ENCODE measurements around the gene CYP2A7. TPM values are rescaled to one million over a fixed set of nuclear protein-coding genes. Genes with fewer than 3 reads are reported as not detected.
"Not testable (repeated sequence)": the region's sequence is repeated elsewhere in the genome, so short reads cannot be mapped to it uniquely, and the experiment has no call there.

CYP2A7 gene
- total RNA-seq (ENCODE audit: unreplicated experiment): not detected
- long read RNA-seq: 0 reads

GRCh38 chr19:40882062-40882461 lies at the start of gene CYP2A7:
Gene CYP2A7 (minus strand): TSS chr19:40882231. CDS start chr19:40882210, 21 bp downstream.
- peaks cover 12% of the 10 kb centered on the region for H3K27me3 Mint-ChIP-seq (ENCODE audit: unreplicated experiment)

GRCh38 chr19:40930799-40931198 lies 48.8 kb upstream of the CYP2A7 start:
- not testable (repeated sequence) for H3K27me3 Mint-ChIP-seq (ENCODE audit: unreplicated experiment); H3K36me3 Mint-ChIP-seq (ENCODE audit: low read depth, unreplicated experiment); H3K4me3 Mint-ChIP-seq (ENCODE audit: unreplicated experiment); DNase-seq (ENCODE audit: low spot score); H3K9me3 Mint-ChIP-seq (ENCODE audit: unreplicated experiment); H3K27ac Mint-ChIP-seq (ENCODE audit: unreplicated experiment); H3K4me1 Mint-ChIP-seq (ENCODE audit: unreplicated experiment)

More at GRCh38 chr19:40882062-40882461, at the start of gene CYP2A7:
- not testable (repeated sequence) for H3K4me3 Mint-ChIP-seq (ENCODE audit: unreplicated experiment); H3K36me3 Mint-ChIP-seq (ENCODE audit: low read depth, unreplicated experiment); H3K9me3 Mint-ChIP-seq (ENCODE audit: unreplicated experiment); DNase-seq (ENCODE audit: low spot score); H3K4me1 Mint-ChIP-seq (ENCODE audit: unreplicated experiment); H3K27ac Mint-ChIP-seq (ENCODE audit: unreplicated experiment)

GRCh38 chr19:40929942-40930341 lies 47.9 kb upstream of the CYP2A7 start:
- H3K4me1 Mint-ChIP-seq (ENCODE audit: unreplicated experiment); H3K36me3 Mint-ChIP-seq (ENCODE audit: low read depth, unreplicated experiment); H3K9me3 Mint-ChIP-seq (ENCODE audit: unreplicated experiment): not testable (repeated sequence)

DNA sequence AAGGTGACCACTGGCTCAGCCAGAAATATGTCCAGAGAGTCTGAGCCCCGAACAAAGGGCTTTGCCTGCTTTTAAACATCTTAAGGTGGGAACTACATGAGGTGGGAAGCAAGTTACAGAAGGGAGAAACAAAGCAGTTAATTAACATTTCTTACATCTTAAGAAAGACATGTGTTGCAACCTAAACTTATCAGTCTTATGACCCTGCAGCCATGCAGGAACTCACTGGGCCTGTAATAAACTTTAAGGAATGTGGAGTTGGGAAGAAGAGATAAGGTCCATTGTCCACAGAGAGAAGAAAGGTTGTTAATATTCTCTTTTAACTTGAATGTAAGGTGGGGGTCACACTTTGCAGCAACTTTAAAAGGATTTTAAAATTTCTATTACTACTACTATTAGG lies 46.8 kb upstream of the CYP2A7 start:
- Mint-ChIP-seq H3K4me3 (ENCODE audit: unreplicated experiment) (no peak overlapping the region), H3K9me3 (ENCODE audit: unreplicated experiment) (no peaks in the 10 kb centered on the region), H3K27ac (ENCODE audit: unreplicated experiment) (no peak overlapping the region), H3K36me3 (ENCODE audit: low read depth, unreplicated experiment) (no peaks in the 10 kb centered on the region), H3K27me3 (ENCODE audit: unreplicated experiment) (peaks cover 3% of the 10 kb centered on the region), H3K4me1 (ENCODE audit: unreplicated experiment) (peaks cover 6% of the 10 kb centered on the region)
- no peak for DNase-seq (ENCODE audit: low spot score)
- TF ChIP-seq, protein P1, sequence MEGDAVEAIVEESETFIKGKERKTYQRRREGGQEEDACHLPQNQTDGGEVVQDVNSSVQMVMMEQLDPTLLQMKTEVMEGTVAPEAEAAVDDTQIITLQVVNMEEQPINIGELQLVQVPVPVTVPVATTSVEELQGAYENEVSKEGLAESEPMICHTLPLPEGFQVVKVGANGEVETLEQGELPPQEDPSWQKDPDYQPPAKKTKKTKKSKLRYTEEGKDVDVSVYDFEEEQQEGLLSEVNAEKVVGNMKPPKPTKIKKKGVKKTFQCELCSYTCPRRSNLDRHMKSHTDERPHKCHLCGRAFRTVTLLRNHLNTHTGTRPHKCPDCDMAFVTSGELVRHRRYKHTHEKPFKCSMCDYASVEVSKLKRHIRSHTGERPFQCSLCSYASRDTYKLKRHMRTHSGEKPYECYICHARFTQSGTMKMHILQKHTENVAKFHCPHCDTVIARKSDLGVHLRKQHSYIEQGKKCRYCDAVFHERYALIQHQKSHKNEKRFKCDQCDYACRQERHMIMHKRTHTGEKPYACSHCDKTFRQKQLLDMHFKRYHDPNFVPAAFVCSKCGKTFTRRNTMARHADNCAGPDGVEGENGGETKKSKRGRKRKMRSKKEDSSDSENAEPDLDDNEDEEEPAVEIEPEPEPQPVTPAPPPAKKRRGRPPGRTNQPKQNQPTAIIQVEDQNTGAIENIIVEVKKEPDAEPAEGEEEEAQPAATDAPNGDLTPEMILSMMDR (IDR thresholded peaks at IDR 0.05; ENCODE audit: unreplicated experiment): no peak

More at GRCh38 chr19:40929942-40930341, 47.9 kb upstream of the CYP2A7 start:
- H3K27ac Mint-ChIP-seq (ENCODE audit: unreplicated experiment); DNase-seq (ENCODE audit: low spot score); H3K27me3 Mint-ChIP-seq (ENCODE audit: unreplicated experiment); H3K4me3 Mint-ChIP-seq (ENCODE audit: unreplicated experiment): not testable (repeated sequence)

DNA sequence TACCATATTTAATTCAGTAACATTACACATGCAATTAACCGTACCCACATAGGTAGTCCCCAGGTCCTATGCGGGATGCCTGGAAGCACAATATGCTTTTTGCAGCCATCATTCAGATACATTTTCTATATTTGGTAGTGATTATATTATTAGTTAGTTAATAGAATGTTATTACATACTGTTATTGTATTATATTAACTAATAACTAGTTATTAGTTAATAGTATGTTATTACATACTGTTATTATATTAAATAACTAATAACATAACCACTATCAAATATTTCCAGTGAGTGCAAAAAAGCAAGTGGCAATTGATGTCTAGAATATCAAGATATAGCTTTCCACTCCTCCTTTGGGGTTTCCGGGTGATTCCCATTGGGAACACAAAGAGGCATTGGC lies 45.5 kb upstream of the CYP2A7 start:
- Mint-ChIP-seq H3K27me3 (ENCODE audit: unreplicated experiment) (peaks cover 4% of the 10 kb centered on the region), H3K4me1 (ENCODE audit: unreplicated experiment) (peaks cover 6% of the 10 kb centered on the region), H3K36me3 (ENCODE audit: low read depth, unreplicated experiment) (no peaks in the 10 kb centered on the region), H3K27ac (ENCODE audit: unreplicated experiment) (no peak overlapping the region), H3K4me3 (ENCODE audit: unreplicated experiment) (no peak overlapping the region), H3K9me3 (ENCODE audit: unreplicated experiment) (no peaks in the 10 kb centered on the region)
- TF ChIP-seq, protein P1 (IDR thresholded peaks at IDR 0.05; ENCODE audit: unreplicated experiment): no peak
- no peak for DNase-seq (ENCODE audit: low spot score)

GRCh38 chr19:40926276-40926675 lies 44.2 kb upstream of the CYP2A7 start:
- H3K9me3 Mint-ChIP-seq (ENCODE audit: unreplicated experiment); H3K4me1 Mint-ChIP-seq (ENCODE audit: unreplicated experiment); DNase-seq (ENCODE audit: low spot score); H3K27ac Mint-ChIP-seq (ENCODE audit: unreplicated experiment); H3K27me3 Mint-ChIP-seq (ENCODE audit: unreplicated experiment); H3K36me3 Mint-ChIP-seq (ENCODE audit: low read depth, unreplicated experiment); H3K4me3 Mint-ChIP-seq (ENCODE audit: unreplicated experiment): not testable (repeated sequence)

DNA sequence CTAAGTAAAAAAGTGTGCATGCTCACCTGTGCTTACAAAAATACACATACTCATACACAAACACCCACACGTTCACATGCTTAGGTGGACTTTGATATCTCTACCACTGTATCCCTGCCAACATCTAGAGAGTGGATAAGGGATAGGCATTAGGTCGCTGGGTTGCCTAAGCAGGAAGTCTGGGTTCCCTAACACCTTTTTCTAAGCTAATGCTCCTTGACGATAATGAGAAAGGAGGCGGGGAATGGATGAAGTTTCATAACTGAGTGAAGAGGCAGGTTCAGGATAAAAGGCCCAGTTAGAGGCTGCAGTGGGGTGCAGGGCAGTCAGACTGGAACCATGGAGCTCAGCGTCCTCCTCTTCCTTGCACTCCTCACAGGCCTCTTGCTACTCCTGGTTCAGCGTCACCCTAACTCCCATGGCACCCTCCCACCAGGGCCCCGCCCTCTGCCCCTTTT lies 41.9 kb upstream of the CYP2A7 start:
- no peaks in the 10 kb centered on the region for H3K36me3 Mint-ChIP-seq (ENCODE audit: low read depth, unreplicated experiment)
- DNase-seq (ENCODE audit: low spot score): no peak
- H3K4me3 Mint-ChIP-seq (ENCODE audit: unreplicated experiment): no peak overlapping the region
- peaks cover 5% of the 10 kb centered on the region for H3K4me1 Mint-ChIP-seq (ENCODE audit: unreplicated experiment)
- TF ChIP-seq, protein P1 (IDR thresholded peaks at IDR 0.05; ENCODE audit: unreplicated experiment): no peak
- peaks cover 4% of the 10 kb centered on the region for H3K27me3 Mint-ChIP-seq (ENCODE audit: unreplicated experiment)
- H3K9me3 Mint-ChIP-seq (ENCODE audit: unreplicated experiment): peaks cover 6% of the 10 kb centered on the region
- H3K27ac Mint-ChIP-seq (ENCODE audit: unreplicated experiment): no peak overlapping the region

GRCh38 chr19:40922237-40923160 lies 40.5 kb upstream of the CYP2A7 start:
- not testable (repeated sequence) for H3K27me3 Mint-ChIP-seq (ENCODE audit: unreplicated experiment); H3K36me3 Mint-ChIP-seq (ENCODE audit: low read depth, unreplicated experiment); H3K4me3 Mint-ChIP-seq (ENCODE audit: unreplicated experiment); H3K27ac Mint-ChIP-seq (ENCODE audit: unreplicated experiment); DNase-seq (ENCODE audit: low spot score); H3K9me3 Mint-ChIP-seq (ENCODE audit: unreplicated experiment); H3K4me1 Mint-ChIP-seq (ENCODE audit: unreplicated experiment)

All from endothelial cell (in vitro differentiated cells).